Measurements from ENCODE around the gene RPLP1.

The RPLP1 gene

GRCh38 chr15:69454953-69455352 lies 2.3 kb downstream of the RPLP1 start:
- DNase-seq (ENCODE audit: low spot score) = no peak
- no peak for TF ChIP-seq CTCF (IDR thresholded peaks at IDR 0.05; ENCODE audit: extremely low read depth, missing control alignments)

DNA sequence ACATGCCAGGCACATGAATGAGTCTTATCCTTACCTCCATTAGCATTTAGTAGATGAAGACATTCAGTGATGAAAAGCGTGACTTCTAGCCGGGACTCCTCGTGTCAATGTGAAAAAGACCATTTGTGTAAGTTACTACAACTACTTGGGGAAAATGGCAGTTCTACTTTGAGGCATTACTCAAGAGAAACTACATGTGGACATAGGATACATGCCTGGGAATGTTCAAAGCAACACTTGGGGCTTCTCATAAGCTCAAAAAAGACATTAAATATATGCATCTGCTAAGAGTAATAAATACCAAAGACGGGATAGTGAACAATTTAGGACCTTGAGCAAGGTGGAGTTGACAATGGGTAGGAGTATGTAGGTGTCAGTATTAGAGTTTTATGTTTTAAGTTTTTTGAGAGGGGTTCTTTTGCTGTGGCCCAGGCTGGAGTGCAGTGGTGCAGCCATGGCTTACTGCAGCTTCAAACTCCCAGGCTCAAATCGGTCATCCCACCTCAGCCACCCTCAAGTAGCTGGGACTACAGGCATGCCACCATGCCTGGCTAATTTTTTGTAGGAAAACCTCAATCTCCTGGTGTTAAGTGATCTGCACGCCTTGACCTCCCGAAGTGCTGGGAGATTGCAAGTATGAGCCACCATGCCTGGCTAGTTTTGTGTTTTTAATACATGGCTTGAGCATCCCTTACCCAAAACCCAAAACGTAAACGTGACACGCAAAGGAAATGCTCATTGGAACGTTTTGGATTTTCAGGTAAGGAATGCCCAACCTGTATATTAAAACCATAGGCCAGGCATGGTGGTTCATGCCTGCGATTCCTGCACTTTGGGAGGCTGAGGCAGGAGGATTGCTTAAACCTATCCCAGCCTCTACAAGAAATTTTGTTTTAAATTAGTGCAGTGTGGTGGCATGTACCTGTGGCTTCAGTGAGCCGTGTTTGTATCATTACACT lies 3.9 kb downstream of the RPLP1 start:
- no peak for DNase-seq (ENCODE audit: low spot score)
- TF ChIP-seq CTCF (IDR thresholded peaks at IDR 0.05; ENCODE audit: extremely low read depth, missing control alignments) = no peak

GRCh38 chr15:69457304-69458280 lies 5.0 kb downstream of the RPLP1 start:
- no peak for TF ChIP-seq CTCF (IDR thresholded peaks at IDR 0.05; ENCODE audit: extremely low read depth, missing control alignments)
- DNase-seq (ENCODE audit: low spot score) = no peak

- DNase-seq (ENCODE audit: low spot score) = no peak
These were observed 6.4 kb downstream of the RPLP1 start for GRCh38 chr15:69459066-69459465.

DNA sequence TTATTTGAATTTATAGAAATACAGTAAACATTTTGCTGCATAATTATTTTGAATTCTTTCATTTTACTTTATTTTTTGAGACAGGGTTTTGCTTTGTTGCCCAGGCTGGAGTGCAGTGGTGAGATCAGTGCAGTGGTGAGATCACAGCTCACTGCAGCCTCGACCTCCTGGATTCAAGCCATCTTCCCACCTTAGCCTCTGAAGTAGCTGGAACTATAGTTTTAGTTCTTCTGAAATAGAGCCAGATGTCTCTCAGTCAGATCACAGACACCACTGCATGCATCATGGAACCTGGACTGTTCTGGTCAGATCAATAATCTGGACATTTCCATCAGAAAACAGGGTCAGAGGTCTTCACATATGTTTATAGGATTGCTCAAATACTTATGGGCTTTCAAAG lies 7.9 kb downstream of the RPLP1 start:
- TF ChIP-seq CTCF (IDR thresholded peaks at IDR 0.05; ENCODE audit: extremely low read depth, missing control alignments) = no peak
- DNase-seq (ENCODE audit: low spot score) = no peak

More at GRCh38 chr15:69459066-69459465, 6.4 kb downstream of the RPLP1 start:
- no peak for TF ChIP-seq CTCF (IDR thresholded peaks at IDR 0.05; ENCODE audit: extremely low read depth, missing control alignments)

- no peak for TF ChIP-seq CTCF (IDR thresholded peaks at IDR 0.05; ENCODE audit: extremely low read depth, missing control alignments)
- DNase-seq (ENCODE audit: low spot score) = no peak
These were observed 9.4 kb downstream of the RPLP1 start for GRCh38 chr15:69462030-69462492.

Measured in GM20000 (cell line).